Karpas-422 (cell line): ENCODE data around the gene CENPP. TPM values are rescaled to one million over a fixed set of nuclear protein-coding genes. Genes with fewer than 3 reads are reported as not detected.

Experiments used
- DNase-seq: peaks from one replicate; pipeline ENCODE4 v3.0.0-alpha.2; 2015
- H2AFZ ChIP-seq: fragments of 200-600 bp; sonication (generic); 2 replicates; pipeline ENCODE4 v1.6.1; 2014; ENCODE audit warnings: antibody characterized with exemption, low read length, mixed read lengths
- H3K27ac ChIP-seq: fragments of 200-600 bp; sonication (generic); 2 replicates; pipeline ENCODE4 v1.5.1; 2014; ENCODE audit warnings: mild to moderate bottlenecking, low read length, moderate library complexity
- H3K27me3 ChIP-seq: fragments of 200-600 bp; sonication (generic); 2 replicates; pipeline ENCODE4 v1.6.1; 2014; ENCODE audit warnings: low read length, mixed read lengths
- H3K36me3 ChIP-seq: fragments of 200-600 bp; sonication (generic); 2 replicates; pipeline ENCODE4 v1.6.1; 2014; ENCODE audit warnings: low read length, mixed read lengths; ENCODE audit not compliant: insufficient read depth
- H3K4me1 ChIP-seq: fragments of 200-600 bp; sonication (generic); 2 replicates; pipeline ENCODE4 v1.6.1; 2014; ENCODE audit warnings: mild to moderate bottlenecking, low read length, mixed read lengths
- H3K4me2 ChIP-seq: fragments of 200-600 bp; sonication (generic); 2 replicates; pipeline ENCODE4 v1.6.1; 2014; ENCODE audit warnings: low read length, low read depth, mild to moderate bottlenecking; ENCODE audit not compliant: poor library complexity, severe bottlenecking
- H3K4me3 ChIP-seq: fragments of 200-600 bp; sonication (generic); 2 replicates; pipeline ENCODE4 v1.5.1; 2014; ENCODE audit warnings: mild to moderate bottlenecking, antibody characterized with exemption, low read length, mixed read lengths
- H3K79me2 ChIP-seq: fragments of 200-600 bp; sonication (generic); 2 replicates; pipeline ENCODE4 v1.6.1; 2014; ENCODE audit warnings: mild to moderate bottlenecking, low read length, mixed read lengths
- H3K9ac ChIP-seq: fragments of 200-600 bp; sonication (generic); 2 replicates; pipeline ENCODE4 v1.6.0; 2014; ENCODE audit warnings: low read length
- H3K9me2 ChIP-seq: fragments of 200-600 bp; sonication (generic), shearing (Covaris generic); replicated peaks from 2 replicates; pipeline ENCODE4 v1.6.0; 2014; ENCODE audit warnings: mild to moderate bottlenecking, low read length, moderate library complexity; ENCODE audit not compliant: insufficient read depth
- H3K9me3 ChIP-seq: fragments of 300-700, 200-600 bp; sonication (generic); 2 replicates; pipeline ENCODE4 v1.6.1; 2014; ENCODE audit warnings: low read length, mixed read lengths
- H4K20me1 ChIP-seq: fragments of 200-600 bp; sonication (generic); 2 replicates; pipeline ENCODE4 v1.6.1; 2014; ENCODE audit warnings: mild to moderate bottlenecking, antibody characterized with exemption, low read length, low read depth; ENCODE audit not compliant: insufficient read depth
- total RNA-seq: library from RNA; depleted of rRNA; stranded (reverse); fragments of >200 nt; shearing (Covaris generic); gene quantifications from 2 replicates; pipeline ENCODE4 v1.2.3, GENCODE V29; 2014; ENCODE audit warnings: low replicate concordance

The CENPP gene
- total RNA-seq, 1 experiment from 2014 or later = 12.6 TPM

DNA sequence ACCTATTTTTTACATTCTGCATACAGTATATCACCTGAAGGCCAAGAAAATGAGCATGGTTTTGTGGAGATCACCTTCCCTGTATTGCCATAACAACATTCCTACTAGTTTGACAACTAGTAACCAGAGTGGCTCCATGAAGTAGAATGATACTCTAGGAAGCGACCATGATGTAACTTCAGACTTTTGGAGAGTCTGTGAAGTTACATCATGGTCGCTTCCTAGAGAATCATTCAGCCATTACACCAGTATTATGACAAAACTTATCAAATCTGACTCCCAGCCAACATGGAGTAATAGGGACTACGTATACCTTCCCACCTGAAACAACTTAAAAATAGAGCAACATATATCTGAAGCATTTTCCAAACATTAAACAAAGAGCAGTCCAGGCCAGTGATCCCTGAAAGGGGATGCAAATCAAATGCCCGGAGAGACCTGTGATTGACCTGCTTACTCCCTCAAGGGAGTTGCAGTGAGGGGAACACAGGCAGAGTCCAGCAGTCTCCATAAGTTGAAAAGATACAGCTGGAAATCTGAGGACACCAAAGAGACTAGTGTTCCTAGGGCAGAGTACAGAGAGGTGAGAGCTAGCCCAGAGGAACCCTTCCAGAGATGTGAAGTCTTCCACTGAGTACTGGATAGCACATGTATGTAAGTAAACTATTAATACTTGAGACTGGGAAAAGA, 202.2 kb downstream of the CENPP start:
- H3K4me1 ChIP-seq = no peaks in the 10 kb centered on the region
- no peaks in the 10 kb centered on the region for H4K20me1 ChIP-seq
- H2AFZ ChIP-seq = no peak overlapping the region

DNA sequence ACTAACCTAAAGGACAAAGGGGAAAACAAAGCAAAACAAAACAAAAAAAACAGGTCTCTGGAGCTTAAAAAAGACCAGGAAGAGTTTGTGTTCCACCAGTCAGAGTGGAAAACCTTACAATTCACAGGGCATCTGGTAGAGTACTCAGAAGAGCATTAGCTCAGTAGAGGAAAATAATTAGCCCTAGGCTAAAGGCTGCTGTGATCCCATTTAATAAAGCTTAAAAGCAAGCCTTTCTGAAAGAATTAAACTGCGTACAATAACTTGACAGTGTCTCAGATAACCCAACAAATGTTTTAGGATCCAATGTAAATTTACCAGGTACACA, 202.7 kb downstream of the CENPP start:
- Histone ChIP-seq H2AFZ (no peak overlapping the region), H3K4me1 (peaks cover 2% of the 10 kb centered on the region), H3K9ac (no peak overlapping the region), H4K20me1 (no peaks in the 10 kb centered on the region), H3K27ac (no peak overlapping the region), H3K4me3 (no peak overlapping the region), H3K9me2 (no peaks in the 10 kb centered on the region), H3K27me3 (no peaks in the 10 kb centered on the region), H3K4me2 (no peak overlapping the region), H3K9me3 (no peaks in the 10 kb centered on the region), H3K79me2 (no peaks in the 10 kb centered on the region), H3K36me3 (no peaks in the 10 kb centered on the region)
- no peak for DNase-seq

More for the DNA sequence above, 202.2 kb downstream of the CENPP start:
- Histone ChIP-seq H3K4me2 (no peak overlapping the region), H3K27me3 (no peaks in the 10 kb centered on the region), H3K9me3 (no peaks in the 10 kb centered on the region), H3K9me2 (no peaks in the 10 kb centered on the region), H3K36me3 (no peaks in the 10 kb centered on the region), H3K9ac (no peak overlapping the region), H3K79me2 (no peaks in the 10 kb centered on the region), H3K27ac (no peak overlapping the region), H3K4me3 (no peak overlapping the region)
- no peak for DNase-seq

DNA sequence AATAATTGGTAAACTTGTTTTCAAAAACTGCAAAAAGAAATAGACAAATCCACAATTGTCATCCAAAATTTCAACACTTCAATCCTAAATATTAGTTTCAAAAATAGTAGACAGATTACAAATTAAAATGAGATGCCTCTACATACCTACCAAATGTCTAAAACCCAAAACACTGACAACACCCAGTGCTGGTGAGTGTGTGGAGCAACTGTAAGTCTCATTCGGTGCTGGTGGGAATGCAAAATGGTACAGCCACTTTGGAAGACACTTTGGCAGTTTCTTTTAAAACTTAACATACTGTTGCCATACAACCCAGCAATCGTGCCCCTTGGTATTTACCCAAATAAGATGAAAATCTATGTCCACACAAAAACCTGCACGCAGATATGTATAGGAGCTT, 203.4 kb downstream of the CENPP start:
- no peaks in the 10 kb centered on the region for H3K36me3 ChIP-seq
- H3K4me3 ChIP-seq = no peak overlapping the region
- no peak overlapping the region for H3K27ac ChIP-seq
- H3K9me2 ChIP-seq = no peaks in the 10 kb centered on the region
- no peak overlapping the region for H3K4me2 ChIP-seq
- H4K20me1 ChIP-seq = no peaks in the 10 kb centered on the region
- DNase-seq = no peak
- H3K9me3 ChIP-seq = no peaks in the 10 kb centered on the region
- no peak overlapping the region for H2AFZ ChIP-seq
- no peak overlapping the region for H3K9ac ChIP-seq
- H3K27me3 ChIP-seq = no peaks in the 10 kb centered on the region
- H3K79me2 ChIP-seq = no peaks in the 10 kb centered on the region
- peaks cover 8% of the 10 kb centered on the region for H3K4me1 ChIP-seq

DNA sequence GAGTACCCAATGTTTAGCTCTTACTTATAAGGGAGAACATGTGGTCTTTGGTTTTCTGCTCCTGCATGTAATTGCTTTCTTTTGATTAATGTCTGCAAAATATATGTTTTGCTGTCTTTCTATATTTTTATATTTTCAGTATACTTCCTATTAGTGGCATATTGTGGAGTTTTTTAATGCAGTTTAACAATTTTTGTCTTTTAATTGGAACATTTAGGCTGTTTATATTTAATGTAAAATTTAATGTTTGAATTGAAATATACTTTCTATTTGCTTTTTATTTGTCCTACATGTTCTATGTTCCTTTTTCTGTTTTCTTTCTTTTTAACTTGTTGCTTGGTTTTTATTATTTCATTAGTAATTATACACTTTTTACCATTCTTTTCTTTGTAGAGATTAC, 205.1 kb downstream of the CENPP start:
- Histone ChIP-seq H3K4me1 (peaks cover 23% of the 10 kb centered on the region), H2AFZ (no peak overlapping the region), H3K9ac (no peak overlapping the region), H3K79me2 (no peaks in the 10 kb centered on the region), H3K36me3 (no peaks in the 10 kb centered on the region), H3K4me2 (no peak overlapping the region), H3K9me2 (no peaks in the 10 kb centered on the region), H3K27me3 (no peaks in the 10 kb centered on the region), H3K27ac (no peak overlapping the region), H3K9me3 (no peaks in the 10 kb centered on the region), H4K20me1 (no peaks in the 10 kb centered on the region), H3K4me3 (no peak overlapping the region)
- DNase-seq = no peak

DNA sequence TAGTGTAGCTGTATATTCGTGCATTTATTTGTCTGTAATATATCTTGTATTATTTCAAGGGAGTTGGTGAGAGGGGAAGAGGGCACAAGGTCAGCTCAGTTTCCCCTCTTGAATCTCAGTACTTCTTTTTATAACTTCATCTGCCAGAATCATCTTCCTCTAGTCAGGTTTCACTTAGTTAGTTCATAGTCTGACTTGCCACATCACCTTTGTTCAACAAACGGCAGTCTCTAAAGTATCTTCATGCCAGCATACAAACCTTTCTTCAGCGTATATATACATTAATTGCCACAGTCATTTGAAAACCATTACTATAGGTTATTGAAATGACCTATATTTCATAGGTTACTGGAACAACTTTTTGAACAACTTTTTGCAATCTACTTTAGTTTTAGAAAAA, 208.5 kb downstream of the CENPP start:
- Histone ChIP-seq H3K27me3 (no peaks in the 10 kb centered on the region), H3K79me2 (no peaks in the 10 kb centered on the region), H3K9me2 (no peaks in the 10 kb centered on the region), H4K20me1 (no peaks in the 10 kb centered on the region), H3K9ac (peak overlapping the region; percentile 29), H3K9me3 (no peaks in the 10 kb centered on the region), H3K4me1 (peaks cover 28% of the 10 kb centered on the region), H3K36me3 (no peaks in the 10 kb centered on the region), H3K4me2 (peak overlapping the region; percentile 64), H2AFZ (peak overlapping the region; percentile 10), H3K4me3 (peak overlapping the region; percentile 24; the same call in 1 of the 2 replicates), H3K27ac (peak overlapping the region; percentile 47)
- DNase-seq = no peak

DNA sequence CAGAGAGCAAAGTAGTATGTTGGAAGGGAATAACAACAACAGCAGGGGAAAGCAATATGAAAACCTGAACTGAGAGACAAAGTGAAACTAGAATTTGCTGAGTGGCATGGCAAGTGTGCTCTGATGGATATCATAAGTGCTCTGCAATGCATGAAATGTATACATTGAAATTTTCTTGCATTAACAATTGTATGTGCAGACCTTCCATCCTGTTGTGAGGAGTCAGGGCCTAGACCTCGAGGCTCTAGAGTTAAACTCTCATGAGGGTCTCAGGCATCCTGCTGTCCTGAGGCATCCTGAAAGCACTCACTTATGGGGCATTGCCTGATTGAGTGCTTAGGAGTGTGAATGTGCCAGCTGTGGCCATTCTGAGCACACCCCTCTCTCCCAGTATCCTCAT, 208.9 kb downstream of the CENPP start:
- Histone ChIP-seq H3K27me3 (no peaks in the 10 kb centered on the region), H3K4me2 (peak overlapping the region; percentile 64), H3K36me3 (no peaks in the 10 kb centered on the region), H3K79me2 (no peaks in the 10 kb centered on the region), H3K27ac (peak overlapping the region; percentile 47), H3K4me1 (peaks cover 28% of the 10 kb centered on the region), H3K9ac (peak overlapping the region; percentile 29), H3K9me3 (no peaks in the 10 kb centered on the region), H2AFZ (peak overlapping the region; percentile 10), H3K9me2 (no peaks in the 10 kb centered on the region), H3K4me3 (peak overlapping the region; percentile 24; the same call in 1 of the 2 replicates), H4K20me1 (no peaks in the 10 kb centered on the region)
- DNase-seq = no peak

DNA sequence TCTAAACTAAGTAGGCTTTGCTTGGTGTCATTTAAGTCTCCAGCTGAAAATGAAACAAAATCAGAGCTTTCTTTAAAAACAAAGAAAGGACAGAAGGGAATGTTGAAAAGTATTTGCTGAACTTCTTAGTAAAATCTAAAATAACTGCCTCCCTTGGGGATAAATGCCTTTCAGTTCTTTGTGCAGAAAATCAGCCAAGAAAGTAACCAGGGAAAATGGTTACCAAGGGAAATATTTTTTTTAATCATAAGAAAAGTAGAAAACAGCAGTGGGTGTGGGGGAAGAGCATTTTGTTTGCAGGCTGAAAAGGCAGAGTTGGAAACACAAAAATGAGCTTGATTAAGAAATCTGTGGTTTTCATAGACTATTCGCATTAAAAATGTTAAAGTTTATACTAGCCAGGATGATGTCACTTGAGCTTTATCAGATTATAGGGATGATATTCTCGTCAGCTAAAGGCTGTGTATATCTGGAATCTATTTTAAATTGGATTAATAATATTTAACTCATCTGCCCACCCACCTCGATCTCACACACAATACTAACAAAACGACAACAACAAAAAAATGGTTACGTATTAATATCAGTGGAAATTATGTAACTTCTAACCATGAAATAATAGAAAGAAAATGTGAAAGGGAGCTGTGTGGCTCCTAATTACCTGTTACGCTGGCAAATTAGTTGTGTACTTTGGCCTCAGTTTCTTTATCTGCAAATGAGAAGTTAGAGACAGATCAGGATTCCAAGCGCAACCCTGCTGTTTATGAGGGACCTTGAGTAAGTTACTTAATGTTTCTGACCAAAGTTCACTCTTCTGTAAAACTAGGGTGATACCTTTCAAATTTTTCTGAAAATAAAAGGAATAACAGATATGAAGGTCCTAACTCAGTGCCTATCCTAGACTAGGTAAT, 210.4 kb downstream of the CENPP start, which contains the start of gene ECM2:
ECM2 (minus strand) TSS at position 51 of the 911 bp plus-strand sequence. CDS start 13,124 bp downstream, outside the sequence.
- H3K36me3 ChIP-seq = no peaks in the 10 kb centered on the region
- H3K9ac ChIP-seq = peak within 1 kb of the TSS; percentile 29
- H3K4me3 ChIP-seq = no peak within 1 kb of the TSS; the same call in 1 of the 2 replicates
- no peak within 1 kb of the TSS for H3K27ac ChIP-seq
- DNase-seq = no peak
- H3K27me3 ChIP-seq = no peaks in the 10 kb centered on the region
- peaks cover 28% of the 10 kb centered on the region for H3K4me1 ChIP-seq
- no peaks in the 10 kb centered on the region for H3K79me2 ChIP-seq
- peak within 1 kb of the TSS; percentile 64 for H3K4me2 ChIP-seq
- H2AFZ ChIP-seq = peak within 1 kb of the TSS; percentile 10; the same call in 1 of the 2 replicates
- H4K20me1 ChIP-seq = no peaks in the 10 kb centered on the region
- no peaks in the 10 kb centered on the region for H3K9me3 ChIP-seq
- H3K9me2 ChIP-seq = no peaks in the 10 kb centered on the region

DNA sequence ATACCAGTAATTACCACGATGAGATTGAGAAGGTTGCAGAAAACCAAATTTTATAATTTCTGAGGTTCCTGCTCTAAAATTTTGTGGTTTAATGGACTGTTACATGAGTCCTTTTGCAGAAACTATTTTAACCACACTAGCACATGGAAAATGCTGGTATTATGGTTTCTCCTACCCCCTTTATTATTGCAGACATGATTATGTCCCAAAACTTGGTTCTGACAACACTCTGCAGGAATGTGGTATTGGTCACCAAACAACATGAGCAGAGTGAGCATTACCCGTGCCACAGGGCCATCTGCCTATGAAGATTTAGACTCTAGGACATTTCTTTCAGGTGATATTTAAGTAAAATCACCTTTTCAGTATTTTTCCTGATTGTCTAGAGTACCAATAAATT, 212.8 kb downstream of the CENPP start:
- H3K9me2 ChIP-seq = no peaks in the 10 kb centered on the region
- H3K27me3 ChIP-seq = no peaks in the 10 kb centered on the region
- H3K9ac ChIP-seq = no peak overlapping the region
- H3K9me3 ChIP-seq = no peaks in the 10 kb centered on the region
- H3K4me1 ChIP-seq = peaks cover 26% of the 10 kb centered on the region
- no peaks in the 10 kb centered on the region for H4K20me1 ChIP-seq
- no peak overlapping the region for H3K4me2 ChIP-seq
- no peak overlapping the region for H3K4me3 ChIP-seq
- H3K36me3 ChIP-seq = no peaks in the 10 kb centered on the region
- H2AFZ ChIP-seq = no peak overlapping the region
- no peak for DNase-seq
- H3K27ac ChIP-seq = no peak overlapping the region
- H3K79me2 ChIP-seq = no peaks in the 10 kb centered on the region
